Activated CD8-positive, alpha-beta memory T cell treated with anti-CD3 and anti-CD28 coated beads for 4 hours (primary cell): ENCODE measurements around the gene CHTOP.
"Not testable (repeated sequence)": the region's sequence is repeated elsewhere in the genome, so short reads cannot be mapped to it uniquely, and the experiment has no call there.

Source experiments
- DNase-seq, 2 donors: peaks; one replicate each; pipeline ENCODE4 v3.0.0-alpha.2; 2020; ENCODE audit warnings: low read depth in 2 of 2

CHTOP gene

GRCh38 chr1:153631047-153632022, 2.5 kb upstream of the CHTOP start:
- no peak for DNase-seq

- no peak for DNase-seq
Observed at GRCh38 chr1:153633161-153633753, 609 bp upstream of the CHTOP start.

DNA sequence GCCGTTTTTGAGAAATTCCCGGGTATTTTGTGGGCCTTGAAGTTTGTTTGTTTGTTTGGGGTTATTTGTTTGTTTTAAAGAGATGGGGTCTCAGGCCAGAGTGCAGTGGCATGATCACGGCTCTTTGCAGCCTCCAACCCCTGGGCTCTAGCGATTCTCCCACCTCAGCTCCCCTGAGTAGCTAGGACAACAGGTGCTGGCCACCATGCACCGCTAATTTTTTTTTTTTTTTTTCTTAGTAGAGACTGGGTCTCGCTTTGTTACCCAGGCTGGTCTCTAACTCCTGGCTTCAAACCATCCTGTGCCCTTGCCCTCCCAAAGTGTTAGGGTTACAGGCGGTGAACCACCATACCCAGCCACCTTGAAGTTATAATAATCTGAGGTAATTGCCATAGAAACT, 2.0 kb downstream of the CHTOP start:
- DNase-seq: no peak

DNA sequence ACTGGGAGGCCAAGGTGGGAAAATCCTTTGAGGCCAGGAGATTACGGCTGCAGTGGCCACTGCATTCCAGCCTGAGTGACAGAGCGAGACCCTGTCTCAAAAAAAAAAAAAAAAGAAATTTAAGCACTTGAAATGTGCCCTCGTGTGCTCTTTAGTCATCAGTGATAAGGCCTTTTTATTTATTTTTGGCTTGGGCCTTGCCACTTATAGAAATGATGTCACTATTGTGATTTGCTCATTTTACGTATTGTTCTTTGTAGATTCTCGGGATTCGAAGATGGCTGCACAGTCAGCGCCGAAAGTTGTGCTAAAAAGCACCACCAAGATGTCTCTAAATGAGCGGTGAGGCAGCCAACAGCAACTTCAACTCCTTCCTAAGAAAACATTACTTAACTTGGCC, 2.4 kb downstream of the CHTOP start:
- no peak for DNase-seq

GRCh38 chr1:153638261-153638660, 4.4 kb downstream of the CHTOP start:
- DNase-seq: no peak

GRCh38 chr1:153639280-153639679, 5.4 kb downstream of the CHTOP start:
- no peak for DNase-seq

DNA sequence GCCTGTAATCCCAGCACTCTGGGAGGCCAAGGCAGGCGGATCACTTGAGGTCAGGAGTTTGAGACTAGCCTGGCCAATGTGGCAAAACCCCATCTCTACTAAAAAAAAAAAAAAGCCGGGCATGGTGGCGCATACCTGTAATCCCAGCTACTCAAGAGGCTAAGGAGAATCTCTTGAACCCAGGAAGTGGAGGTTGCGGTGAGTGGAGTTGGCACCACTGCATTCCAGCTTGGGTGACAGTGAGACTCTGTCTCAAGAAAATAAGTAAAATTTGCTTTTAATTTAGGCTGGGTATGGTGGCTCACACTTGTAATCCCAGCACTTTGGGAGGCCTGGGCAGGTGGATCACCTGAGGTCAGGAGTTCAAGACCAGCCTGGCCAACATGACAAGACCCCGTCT, 6.3 kb downstream of the CHTOP start:
- not testable (repeated sequence) for DNase-seq

DNA sequence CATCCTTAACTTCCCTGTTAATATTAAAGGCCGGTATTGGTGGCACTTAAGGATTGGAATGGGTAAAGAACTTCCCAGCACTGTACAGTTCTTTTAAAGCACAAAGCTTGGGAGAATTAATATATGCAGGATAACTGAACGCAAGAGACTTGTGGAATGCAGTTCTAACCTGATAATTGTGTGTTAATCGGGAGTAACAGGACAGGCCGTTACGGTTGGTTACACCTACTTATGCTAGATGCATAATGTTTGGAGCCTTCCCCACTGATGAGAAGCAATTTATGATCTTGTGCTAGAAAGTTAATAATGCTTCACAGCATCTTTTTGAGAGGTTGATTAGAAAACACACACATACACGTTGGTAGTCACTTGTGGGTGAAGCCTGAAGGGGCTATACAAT, 7.0 kb downstream of the CHTOP start:
- DNase-seq: no peak

DNA sequence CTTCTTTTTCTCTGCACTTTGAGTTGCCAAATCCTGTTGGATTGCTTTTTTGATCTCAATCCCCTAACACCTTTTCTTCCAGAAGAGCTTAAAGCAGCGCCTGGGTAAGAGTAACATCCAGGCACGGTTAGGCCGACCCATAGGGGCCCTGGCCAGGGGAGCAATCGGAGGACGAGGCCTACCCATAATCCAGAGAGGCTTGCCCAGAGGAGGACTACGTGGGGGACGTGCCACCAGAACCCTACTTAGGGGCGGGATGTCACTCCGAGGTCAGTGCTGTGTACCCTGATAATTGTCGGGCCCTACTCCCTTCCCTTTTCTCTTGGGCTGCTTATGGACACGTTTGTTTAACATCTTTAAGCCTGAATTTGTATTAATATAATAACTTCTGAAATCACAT, 8.3 kb downstream of the CHTOP start:
- no peak for DNase-seq

GRCh38 chr1:153643100-153643499, 9.2 kb downstream of the CHTOP start:
- DNase-seq: no peak

- no peak for DNase-seq
Observed at GRCh38 chr1:153643816-153644215, 9.9 kb downstream of the CHTOP start.

DNA sequence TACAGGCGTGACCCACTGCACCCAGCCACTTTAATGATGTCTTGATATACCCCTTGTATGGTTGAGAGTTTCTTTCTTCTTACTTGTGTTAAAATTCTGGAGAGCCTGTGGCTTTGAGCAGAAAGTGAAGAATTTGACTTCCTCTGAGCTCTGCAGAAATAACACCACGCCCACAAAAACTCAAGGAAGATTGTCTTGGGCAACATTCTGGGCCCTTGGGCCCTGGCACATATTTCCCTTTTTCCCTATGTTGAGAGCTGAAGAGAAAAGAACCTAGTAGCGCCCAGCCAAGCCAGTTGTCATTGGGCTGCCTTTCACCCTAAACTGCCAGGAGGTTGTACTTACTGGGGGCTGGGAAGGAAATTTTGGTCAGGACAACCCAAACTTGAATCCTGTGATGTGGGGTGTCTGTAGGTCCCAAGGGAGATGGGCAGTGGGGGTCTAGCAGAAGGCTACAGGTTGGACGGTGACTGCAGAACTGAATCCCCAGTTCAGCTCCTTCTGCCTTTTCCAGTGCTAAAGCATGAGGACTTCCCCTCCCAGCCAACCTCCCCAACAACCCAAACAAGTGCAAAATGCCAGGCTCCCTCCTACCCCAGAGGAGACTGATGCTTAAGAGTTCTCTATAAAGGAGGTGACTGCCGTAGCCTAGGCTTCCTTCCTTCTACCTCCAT, 12.9 kb downstream of the CHTOP start:
- DNase-seq: no peak

- no peak for DNase-seq
Observed at GRCh38 chr1:153647346-153647714, 13.5 kb downstream of the CHTOP start.

- no peak for DNase-seq
Observed at GRCh38 chr1:153648000-153648643, 14.3 kb downstream of the CHTOP start.

GRCh38 chr1:153649137-153649862, 15.4 kb downstream of the CHTOP start:
- DNase-seq: no peak

GRCh38 chr1:153649863-153650235, 16.0 kb downstream of the CHTOP start:
- no peak for DNase-seq

DNA sequence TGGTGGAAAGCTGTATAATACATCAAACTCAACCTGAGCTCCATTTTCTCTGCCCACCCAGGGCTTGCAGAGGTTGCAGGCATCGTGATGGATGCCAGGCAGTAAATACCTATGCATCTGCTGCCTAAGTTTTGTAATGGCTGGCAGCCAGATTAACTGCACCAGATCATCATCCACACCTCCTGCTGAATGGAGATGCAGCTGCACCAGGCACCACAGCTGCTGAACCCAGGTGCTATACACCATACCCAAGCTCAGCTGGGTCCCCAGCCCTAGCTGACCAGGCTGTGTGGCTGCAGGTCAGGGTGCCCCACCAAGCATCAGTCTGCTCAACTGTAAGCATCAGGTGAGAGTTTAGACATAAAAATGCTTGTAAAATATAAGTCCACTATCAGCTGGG, 17.9 kb downstream of the CHTOP start:
- DNase-seq: no peak

DNA sequence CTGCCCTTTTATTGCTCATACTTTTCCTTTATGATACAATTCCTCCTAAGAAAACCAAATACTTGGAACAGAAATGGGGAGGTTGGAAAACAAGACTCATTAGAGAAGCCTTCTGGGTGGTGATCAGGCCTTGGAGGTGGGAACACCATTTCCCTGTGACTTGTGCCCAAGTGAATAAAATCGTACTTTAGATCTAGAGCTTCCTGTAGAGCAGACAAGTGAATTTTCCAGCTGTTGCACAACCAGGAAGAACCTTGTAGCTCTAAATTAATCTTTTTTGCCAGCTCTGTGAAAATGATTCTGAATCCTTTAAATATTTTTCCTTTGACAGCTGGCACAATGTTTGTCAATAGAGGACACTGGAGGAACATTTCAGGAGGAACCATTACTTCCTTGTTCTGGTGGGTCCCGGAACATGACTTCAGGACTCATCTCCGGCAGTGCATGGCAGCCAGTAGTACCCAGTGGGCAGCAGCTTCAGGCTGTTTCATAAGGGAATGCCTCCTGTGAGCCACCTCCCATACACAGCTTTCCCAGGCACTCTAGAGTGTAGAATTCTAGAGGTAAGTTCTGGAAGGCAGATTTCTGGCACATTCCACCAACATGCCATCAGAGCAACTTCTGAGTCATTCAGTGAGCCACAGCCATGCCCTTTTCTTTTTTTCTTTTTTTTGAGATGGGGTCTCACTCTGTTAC, 19.1 kb downstream of the CHTOP start:
- no peak for DNase-seq

GRCh38 chr1:153655333-153655732, 21.5 kb downstream of the CHTOP start:
- DNase-seq: no peak

DNA sequence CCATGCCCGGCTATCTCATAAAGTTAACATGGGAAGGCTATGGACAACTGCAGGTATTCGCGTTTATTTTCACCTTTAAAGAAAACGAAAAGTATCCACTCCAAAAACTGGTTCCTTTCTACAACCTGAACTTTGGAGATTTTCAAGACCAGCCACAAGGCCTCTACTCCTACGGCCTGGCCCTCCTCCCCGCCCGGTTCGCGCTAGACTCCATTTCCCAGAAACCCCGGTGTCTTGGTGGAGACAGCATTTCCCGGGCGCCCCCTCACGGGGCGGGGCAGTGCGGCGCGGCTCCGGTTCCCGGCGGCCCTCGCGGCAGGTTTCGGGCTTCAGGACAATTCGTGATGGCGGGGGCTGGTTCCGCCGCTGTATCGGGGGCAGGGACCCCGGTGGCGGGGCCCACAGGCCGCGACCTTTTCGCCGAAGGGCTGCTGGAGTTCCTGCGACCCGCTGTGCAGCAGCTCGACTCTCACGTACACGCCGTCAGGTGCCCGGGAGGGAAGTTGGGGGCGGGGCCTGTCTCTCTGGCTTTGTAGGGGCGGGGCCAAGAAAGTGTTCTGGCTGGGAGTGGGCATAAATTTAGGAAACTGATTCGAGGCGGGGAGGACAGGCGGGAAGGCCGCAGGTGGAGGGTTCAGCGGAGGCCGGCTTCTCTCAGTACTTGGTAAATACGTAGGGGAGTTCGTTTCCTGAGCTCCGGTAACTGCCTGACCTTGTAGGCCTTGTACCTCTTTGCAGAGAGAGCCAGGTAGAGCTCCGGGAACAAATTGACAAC, 24.7 kb downstream of the CHTOP start, which contains the start of gene SNAPIN:
Gene SNAPIN, plus strand, starts transcription at position 304 of the 775 bp plus-strand sequence. Its CDS starts 41 bp downstream, at position 345.
- DNase-seq: peak; percentile 75 to 76
